Activated CD8-positive, alpha-beta memory T cell treated with anti-CD3 and anti-CD28 coated beads, Interleukin-2, amount 50 U/mL, for 24 hours (primary cell): ENCODE data around the gene KHK.
"Not testable (repeated sequence)": the region's sequence is repeated elsewhere in the genome, so short reads cannot be mapped to it uniquely, and the experiment has no call there.

Source experiments
- DNase-seq: peaks from one replicate; pipeline ENCODE4 v3.0.0-alpha.2; 2020; ENCODE audit errors: extremely low read depth

Gene KHK

DNA sequence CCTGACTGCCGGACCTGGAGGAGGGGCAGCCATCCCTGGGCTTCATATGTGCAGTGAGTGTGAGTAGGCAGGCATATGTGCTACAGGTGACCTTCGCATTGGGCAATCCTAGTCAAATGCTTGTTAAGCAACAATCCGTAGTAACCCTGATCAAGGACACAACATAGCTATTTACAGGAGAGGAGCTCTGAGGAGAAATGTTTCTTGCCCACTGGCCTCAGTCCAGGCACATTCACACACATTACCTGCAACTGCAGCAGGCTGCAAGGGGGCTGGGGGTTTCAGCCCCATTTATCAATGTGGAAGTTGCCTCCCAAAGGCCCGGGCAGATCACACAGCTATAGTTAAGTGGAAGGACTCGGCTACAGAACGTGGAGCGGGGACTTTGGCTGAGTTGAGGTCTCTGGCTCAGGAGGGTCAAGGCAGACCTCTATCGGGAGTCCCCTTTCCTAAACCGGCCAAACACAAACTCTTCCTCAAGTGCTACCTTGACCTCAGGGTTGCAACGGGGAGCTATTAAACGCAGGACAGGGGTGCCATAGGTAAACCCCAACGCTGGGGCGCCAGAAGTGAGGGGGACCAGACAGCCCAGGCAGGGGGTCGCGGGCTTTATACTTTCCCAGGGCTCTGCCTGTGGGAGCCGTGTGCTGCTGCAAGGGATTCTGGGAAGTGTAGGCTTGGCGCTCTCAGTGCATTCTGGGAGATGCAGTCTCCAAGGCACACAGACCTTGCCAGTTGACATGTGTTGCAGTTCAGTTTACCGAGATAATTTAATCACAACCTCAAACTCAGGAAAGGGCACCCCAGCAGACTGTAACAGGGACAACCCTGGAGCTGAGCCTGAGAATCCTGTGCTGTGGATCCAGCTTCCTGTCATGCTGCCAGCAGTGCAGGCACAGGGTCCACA lies 9.4 kb downstream of the KHK start:
- DNase-seq: no peak

DNA sequence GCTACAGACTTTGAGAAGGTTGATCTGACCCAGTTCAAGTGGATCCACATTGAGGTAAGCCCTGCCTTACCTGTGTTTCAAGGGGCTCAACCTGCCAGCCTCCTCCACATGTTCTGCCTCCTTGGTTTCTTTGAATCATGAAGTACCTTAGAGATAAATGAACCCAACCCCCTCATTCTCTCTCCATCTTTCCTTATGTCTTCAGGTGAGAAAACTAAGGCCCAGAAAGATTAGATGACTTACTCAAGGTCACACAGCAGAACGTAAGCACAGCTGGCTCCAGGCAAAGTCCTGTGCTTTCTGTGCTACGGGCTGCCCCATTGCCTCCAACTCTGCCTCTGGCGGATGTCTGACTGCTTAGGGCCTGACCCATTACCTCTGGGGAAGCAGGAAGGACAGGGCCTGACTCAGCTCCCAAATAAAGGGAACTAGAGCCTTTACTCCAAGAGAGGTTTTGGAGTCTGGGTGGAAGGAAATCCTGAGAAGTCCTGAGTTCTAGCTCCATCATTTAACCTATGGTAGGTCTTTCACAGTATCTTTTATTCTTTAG lies 10.3 kb downstream of the KHK start:
- DNase-seq: no peak

DNA sequence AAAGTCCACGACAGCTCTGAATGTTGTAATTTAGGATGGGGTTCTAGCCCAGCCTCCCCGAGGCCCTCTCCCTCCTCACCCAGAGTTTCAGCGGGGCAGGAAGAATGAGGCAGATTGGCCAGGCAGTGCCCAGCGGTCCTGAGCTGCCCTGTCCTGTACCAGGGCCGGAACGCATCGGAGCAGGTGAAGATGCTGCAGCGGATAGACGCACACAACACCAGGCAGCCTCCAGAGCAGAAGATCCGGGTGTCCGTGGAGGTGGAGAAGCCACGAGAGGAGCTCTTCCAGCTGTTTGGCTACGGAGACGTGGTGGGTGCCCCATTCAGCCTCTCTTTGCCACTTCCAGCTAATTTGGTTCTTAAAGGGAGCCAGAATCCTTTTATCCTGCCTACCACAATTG lies 10.8 kb downstream of the KHK start:
- DNase-seq: no peak

DNA sequence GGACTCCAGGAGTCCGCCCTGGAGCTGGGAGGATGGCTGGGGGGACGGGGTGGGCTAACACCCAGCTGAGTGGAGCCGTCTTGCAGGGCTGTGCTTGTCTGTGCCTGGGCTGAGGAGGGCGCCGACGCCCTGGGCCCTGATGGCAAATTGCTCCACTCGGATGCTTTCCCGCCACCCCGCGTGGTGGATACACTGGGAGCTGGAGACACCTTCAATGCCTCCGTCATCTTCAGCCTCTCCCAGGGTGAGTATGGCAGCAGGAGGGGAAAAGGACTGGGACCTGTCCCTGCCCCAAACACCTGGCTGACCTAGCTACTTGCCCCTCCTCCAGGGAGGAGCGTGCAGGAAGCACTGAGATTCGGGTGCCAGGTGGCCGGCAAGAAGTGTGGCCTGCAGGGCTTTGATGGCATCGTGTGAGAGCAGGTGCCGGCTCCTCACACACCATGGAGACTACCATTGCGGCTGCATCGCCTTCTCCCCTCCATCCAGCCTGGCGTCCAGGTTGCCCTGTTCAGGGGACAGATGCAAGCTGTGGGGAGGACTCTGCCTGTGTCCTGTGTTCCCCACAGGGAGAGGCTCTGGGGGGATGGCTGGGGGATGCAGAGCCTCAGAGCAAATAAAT lies 12.9 kb downstream of the KHK start:
- no peak for DNase-seq

DNA sequence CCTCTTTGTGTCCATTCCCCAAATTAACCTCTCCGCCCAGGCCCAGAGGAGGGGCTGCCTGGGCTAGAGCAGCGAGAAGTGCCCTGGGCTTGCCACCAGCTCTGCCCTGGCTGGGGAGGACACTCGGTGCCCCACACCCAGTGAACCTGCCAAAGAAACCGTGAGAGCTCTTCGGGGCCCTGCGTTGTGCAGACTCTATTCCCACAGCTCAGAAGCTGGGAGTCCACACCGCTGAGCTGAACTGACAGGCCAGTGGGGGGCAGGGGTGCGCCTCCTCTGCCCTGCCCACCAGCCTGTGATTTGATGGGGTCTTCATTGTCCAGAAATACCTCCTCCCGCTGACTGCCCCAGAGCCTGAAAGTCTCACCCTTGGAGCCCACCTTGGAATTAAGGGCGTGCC lies 13.5 kb downstream of the KHK start:
- DNase-seq: no peak

DNA sequence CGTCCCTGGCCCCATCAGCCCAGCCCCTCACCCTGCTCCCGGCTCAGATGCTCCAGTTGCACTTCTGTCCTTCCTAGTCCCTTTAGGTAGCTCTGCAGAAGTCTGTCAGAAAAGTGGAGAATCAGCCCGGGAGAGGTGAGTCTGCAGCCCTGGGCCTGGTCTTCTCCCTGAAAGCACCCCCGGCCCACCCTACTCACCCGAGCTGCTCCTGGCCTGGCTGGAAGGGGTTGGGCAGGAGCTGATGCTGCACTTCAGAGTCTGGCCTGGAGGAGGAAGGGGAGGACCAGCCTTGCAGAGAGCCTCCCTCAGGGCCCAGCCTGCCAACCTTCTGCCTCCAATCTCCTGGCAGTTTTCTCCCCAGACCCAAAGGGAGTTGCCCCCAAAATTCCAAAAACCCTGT lies 15.8 kb downstream of the KHK start:
- DNase-seq: no peak

DNA sequence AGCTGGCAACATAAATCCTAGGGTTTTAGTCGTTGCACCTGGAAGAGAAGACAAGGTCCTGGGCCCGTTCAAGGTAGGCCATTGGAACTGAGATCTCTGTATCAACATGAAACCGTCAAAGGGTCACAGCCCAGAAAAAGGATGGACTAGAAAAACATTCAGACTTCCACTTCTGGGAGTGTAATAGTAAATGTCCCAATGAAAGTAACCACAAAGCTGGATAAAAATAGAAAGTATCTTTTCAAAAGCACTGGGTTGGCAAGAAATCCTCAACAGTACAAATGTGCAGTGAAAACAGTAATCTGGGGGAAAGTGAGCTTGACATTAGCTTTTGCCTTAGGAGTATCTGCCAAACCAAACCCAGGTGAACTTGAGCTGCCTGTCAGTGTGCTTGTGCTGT lies 19.4 kb downstream of the KHK start:
- no peak for DNase-seq

DNA sequence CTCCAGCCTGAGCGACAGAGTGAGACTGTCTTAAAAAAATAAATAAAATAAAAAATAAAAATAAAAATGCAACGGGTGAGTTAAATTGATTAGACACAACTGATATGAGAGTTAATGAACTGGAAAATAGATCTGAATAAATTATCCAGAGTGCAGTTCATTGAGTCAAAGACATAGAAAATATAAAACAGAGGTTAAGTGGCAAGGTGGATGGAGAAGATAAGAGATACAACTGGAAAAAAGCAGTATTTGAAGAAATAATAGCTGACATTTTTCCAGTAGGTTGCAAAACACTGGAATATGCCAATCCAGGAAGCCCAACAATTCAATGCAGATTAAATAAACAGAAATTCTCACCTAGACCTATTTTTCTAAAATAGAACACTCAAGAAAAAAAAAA lies 21.6 kb downstream of the KHK start:
- DNase-seq: no peak

DNA sequence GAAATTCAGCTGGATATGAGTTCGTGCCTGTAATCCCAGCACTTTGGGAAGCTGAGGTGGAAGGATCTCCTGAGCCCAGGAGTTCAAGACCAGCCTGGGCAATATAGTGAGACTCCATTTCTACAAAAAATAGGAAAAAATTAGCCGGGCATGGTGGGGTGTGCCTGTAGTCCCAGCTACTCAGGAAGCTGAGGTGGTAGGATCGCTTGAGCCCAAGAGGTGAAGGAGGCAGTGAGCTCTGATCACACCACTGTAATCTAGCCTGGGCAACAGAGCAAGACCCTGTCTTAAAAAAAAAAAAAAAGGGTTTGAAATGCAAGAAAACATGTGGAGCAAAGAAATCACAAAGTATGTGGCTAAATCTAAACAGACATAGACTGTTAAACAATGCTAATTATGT lies 22.5 kb downstream of the KHK start:
- DNase-seq: no peak

DNA sequence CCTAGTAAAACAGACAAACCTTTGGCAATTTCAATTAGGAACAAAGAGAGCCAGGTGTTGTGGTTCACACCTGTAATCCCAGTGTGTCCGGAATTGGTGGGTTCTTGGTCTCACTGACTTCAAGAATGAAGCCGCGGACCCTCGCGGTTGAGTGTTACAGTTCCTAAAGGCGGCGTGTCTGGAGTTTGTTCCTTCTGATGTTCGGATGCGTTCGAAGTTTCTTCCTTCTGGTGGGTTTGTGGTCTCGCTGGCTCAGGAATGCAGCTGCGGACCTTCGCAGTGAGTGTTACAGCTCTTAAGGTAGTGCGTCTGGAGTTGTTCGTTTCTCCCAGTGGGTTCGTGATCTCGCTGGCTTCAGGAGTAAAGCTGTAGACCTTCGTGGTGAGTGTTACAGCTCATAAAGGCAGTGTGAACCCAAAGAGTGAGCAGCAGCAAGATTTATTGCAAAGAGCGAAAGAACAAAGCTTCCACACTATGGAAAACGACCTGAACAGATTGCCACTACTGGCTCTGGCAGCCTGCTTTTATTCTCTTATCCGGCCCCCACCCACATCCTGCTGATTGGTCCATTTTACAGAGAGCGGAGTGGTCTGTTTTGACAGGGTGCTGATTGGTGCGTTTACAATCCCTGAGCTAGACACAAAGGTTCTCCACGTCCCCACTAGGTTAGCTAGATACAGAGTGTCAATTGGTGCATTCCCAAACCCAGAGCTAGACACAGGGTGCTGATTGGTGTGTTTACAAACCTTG lies 24.2 kb downstream of the KHK start:
- not testable (repeated sequence) for DNase-seq

DNA sequence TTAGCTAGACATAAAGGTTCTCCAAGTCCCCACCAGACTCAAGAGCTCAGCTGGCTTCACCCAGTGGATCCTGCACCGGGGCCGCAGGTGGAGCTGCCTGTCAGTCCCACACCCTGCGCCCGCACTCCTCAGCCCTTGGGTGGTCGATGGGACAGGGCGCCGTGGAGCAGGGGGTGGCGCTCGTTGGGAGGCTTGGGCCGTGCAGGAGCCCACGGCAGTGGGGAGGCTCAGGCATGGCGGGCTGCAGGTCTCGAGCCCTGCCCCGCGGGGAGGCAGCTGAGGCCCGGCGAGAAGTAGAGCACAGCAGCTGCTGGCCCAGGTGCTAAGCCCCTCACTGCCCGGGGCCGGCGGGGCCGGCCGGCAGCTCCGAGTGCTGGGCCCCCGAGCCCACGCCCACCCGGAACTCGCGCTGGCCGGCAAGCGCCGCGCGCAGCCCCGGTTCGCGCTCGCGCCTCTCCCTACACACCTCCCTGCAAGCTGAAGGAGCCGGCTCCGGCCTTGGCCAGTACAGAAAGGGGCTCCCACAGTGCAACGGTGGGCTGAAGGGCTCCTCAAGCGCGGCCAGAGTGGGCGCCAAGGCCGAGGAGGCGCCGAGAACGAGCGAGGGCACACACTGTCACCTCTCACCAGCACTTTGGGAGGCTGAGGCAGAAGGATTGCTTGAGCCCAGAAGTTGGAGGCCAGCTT lies 25.0 kb downstream of the KHK start:
- not testable (repeated sequence) for DNase-seq

DNA sequence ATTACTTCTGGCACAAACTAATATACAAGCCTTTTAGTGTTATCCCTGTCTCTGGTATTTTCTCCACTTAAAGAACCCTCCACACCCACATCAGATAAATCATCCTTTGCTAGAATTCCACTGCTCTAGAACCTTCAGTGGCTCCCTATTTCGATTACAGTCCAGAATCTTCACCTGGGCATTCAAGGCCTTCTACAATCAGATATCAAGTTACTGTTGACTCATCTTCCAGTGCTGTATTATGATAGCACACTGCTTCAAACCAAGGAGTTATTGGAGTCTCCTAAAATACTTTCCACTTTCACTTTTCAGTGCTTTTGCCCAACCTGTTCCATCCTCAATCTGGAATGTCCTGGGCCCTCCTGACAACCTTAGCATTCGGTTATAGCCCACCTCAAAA lies 28.9 kb downstream of the KHK start:
- no peak for DNase-seq

DNA sequence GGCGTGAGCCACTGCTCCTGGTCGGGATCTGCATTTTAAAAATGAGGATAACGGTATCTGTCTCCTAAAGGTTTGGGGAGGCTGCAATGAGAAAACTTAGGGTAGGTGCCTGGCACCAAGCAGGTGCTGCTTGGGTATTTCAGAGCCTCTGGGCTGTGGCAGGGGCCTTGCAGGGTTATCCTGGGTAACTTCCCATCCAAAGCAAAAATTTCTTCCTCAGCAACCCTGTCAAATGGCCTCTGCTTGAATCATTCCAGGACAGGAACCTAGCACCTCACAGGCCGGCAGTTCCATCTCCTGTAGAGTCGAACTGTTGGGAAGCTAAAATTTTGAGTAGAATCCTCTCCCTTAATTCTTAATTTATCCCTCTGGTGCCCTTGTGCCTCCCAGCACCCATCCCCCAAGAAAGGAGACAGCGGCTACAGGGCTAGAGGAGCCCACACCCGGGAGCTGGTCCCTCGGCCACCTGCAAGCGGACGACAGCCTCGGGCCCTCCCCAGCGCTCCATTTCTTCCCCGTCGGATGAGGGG lies 31.5 kb downstream of the KHK start:
- DNase-seq: no peak

DNA sequence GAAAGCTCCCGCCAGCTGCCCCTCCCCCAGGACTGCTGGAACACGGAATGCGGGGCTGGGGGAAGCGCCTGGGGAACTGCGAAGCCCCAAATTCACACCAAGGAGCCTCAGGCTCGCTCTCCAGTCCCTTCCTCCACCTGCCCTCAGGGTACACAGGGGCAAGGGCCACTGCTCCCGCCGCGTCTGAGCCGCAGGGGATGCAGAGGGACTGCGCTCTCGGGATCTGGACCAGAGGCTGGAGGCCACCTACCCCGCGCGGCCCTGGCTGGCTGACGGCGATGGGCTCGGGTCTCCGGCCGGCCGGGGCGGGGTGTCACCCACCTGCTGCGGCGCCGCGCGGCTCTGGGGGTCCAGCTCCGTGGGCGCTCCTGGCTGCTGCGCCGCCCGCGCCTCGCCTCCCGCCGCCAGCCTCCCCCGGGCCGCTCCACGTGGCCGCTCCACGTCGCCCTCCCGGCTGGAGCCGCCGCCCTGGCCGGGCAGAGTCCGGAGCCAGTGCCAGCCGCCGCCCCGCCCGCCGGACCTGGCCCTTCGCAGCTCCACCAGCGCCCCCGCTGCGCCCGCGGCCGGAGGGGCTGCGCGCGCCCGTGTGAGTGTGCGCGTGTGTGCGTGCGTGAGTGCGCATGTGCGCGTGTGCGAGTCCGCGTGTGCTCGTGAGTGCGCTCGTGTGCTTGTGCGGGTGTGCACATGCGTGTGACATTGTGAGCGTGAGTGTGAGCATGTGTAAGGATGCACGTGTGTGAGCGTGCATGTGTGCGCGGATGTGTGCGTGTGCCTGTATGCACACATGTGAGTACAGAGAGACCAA lies 32.2 kb downstream of the KHK start, which contains the start of gene CGREF1:
CGREF1 (minus strand) TSS at position 604 of the 805 bp plus-strand sequence. CDS start 14,762 bp downstream, outside the sequence.
- DNase-seq: no peak

DNA sequence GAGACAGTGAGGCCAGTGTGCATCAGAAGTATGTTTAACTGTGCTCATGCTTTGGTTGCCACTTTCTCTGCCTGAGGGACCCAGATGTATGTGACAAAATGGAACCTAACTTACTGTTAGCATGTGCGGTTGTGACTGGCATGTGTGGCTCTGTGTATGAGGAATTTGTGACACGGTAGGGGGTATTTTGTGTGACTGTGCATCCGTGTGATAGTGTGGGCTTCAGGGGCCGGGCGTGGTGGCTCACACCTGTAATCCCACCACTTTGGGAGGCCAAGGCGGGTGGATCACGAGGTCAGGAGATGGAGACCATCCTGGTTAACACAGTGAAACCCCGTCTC lies 32.7 kb downstream of the KHK start:
- not testable (repeated sequence) for DNase-seq

DNA sequence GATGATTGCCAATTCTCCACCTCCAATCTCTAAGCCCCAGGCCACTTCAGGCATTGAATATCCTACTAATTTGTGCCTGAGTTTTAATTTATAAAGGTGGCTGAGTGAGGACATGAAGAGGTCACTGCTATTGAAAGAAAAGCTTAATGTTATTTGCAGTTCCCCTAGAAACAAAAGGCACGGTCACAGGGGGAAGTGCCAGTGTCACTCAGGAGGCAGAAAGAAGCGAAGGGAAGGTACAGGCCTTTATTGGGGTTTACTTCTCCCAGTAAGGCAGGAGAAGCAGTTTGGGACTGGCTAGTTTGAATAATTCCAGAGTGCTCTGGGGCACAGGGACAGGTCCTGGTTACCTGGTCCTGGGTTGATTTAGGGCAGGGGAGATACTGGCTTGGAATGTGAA lies 35.3 kb downstream of the KHK start:
- no peak for DNase-seq

DNA sequence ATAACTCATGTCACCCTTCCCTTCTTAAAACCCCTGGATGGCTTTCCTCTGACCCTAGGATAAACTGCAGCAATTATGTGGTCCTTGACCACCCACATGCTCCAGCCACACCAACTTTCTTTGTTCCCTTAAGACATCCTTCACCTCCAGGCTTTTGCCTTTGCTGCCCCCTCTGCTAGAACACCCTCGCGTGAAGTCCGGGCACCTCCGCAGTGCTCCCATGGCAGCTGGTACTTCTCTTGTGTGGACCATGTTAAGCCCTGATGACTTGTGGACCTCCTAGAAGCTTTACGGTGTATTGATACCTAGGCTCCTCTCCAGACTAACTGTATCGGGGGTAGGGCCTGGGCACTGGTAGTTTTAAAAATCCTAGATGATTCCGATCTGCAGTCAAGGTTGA lies 36.2 kb downstream of the KHK start:
- no peak for DNase-seq

DNA sequence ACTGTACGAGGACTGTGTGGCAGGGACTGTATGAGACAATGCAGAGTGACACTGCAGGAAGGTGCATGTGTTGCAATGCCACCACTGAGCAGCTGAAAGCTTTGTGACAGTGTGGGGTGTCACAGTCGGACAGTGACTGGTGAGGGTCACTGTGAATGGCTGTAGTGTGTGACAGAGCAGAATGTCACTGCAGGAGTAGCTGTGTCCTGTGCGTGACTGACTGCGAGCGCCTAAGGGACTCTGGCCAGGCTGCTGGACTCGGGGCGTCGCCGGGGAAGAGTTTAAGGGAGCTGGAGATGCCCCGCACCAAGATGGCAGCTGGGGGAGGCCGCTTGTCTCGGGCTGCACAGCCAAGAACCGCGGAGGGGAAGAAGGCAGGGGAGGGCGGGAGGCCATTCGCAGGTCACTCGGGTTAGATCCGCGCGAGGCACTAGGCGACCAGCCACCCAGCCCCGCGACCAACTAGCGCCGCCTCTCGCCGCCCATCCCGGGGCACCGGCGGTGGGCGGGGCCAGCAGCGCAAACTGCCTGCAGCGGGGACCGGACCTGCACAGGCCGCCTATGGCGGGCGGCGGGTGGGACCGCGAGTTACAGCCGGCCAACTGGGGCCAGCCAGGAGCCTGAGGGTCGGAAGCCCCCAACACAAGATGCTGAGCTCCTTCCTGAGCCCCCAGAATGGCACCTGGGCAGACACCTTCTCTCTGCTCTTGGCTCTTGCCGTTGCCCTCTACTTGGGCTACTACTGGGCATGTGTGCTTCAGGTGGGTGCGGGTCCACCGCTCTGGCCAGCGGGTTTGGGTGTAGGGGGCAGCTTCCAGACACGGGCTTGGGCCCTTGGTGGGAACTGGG lies 37.0 kb downstream of the KHK start, which contains the start of gene ABHD1:
ABHD1 (plus strand) TSS at position 514 of the 849 bp plus-strand sequence; CDS start at position 648, 134 bp downstream.
- no peak for DNase-seq

DNA sequence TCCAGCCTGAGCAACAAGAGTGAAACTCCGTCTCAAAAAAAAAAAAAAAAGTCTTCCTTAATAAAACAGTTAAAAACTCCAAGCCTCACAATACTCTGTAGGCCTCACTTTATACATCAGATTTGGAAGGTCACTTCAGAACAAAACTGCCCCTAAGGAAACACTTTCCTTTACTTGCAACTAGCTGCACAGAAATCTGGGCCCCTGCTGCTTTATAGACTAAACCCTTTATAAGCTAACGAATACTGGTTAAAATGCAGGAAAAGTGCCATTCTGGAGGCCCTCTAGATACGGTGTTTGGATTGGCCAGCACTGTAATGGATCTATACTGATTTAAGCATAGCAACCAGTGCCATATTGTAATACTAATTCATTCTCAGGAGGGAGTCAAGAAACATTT lies 38.5 kb downstream of the KHK start:
- no peak for DNase-seq
